ENCODE results near the gene MARVELD2. TPM values are rescaled to one million over a fixed set of nuclear protein-coding genes. Genes with fewer than 3 reads are reported as not detected.
"Not testable (repeated sequence)": the region's sequence is repeated elsewhere in the genome, so short reads cannot be mapped to it uniquely, and the experiment has no call there.

The MARVELD2 gene
- total RNA-seq, 1 donor from 2014 or later: 26.1 TPM

DNA sequence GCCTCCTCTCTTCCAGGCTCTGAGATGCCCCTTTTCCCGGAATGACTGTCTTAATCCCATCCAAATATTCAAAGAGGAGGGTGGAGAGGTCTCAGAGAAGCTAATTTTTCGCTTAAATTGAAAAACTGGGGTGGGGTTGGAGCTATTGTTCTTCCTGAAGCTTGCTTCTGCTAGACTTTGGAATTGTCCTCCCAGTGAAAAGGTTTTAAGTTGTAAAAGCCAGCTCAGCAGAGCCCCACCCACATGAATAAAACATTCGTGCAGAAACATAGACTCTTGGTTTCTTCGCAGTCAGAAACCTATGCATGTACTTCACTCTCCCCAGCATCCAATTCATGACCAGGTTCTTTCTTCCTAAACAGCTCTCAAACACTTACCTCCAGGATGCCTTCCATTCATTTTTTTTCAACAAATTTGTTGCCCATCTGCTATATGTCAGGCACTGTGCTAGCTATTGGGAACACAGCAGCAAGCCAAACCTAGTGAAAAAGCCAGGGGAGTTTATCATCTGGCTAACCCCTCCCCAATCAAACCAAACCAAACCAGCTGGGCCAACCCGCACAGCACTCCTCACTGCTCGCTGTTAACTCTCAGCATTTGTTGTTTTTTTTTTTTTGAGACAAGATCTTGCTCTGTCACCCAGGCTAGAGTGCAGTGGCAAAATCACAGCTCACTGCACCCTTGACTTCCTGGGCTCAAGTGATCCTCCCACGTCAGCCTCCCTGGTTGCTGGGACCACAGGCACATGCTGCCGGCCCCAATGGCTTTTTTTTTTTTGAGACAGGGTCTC is 39.7 kb downstream of the MARVELD2 start:
- Mint-ChIP-seq H3K4me3 (peak overlapping the region; percentile 35), H3K9me3 (no peaks in the 10 kb centered on the region), H3K36me3 (no peaks in the 10 kb centered on the region), H3K27ac (peak overlapping the region; percentile 55), H3K27me3 (no peaks in the 10 kb centered on the region), H3K4me1 (ENCODE audit: unreplicated experiment) (no peaks in the 10 kb centered on the region)
- DNase-seq (ENCODE audit: extremely low spot score, unreplicated experiment): no peak
- TF ChIP-seq, protein P1, sequence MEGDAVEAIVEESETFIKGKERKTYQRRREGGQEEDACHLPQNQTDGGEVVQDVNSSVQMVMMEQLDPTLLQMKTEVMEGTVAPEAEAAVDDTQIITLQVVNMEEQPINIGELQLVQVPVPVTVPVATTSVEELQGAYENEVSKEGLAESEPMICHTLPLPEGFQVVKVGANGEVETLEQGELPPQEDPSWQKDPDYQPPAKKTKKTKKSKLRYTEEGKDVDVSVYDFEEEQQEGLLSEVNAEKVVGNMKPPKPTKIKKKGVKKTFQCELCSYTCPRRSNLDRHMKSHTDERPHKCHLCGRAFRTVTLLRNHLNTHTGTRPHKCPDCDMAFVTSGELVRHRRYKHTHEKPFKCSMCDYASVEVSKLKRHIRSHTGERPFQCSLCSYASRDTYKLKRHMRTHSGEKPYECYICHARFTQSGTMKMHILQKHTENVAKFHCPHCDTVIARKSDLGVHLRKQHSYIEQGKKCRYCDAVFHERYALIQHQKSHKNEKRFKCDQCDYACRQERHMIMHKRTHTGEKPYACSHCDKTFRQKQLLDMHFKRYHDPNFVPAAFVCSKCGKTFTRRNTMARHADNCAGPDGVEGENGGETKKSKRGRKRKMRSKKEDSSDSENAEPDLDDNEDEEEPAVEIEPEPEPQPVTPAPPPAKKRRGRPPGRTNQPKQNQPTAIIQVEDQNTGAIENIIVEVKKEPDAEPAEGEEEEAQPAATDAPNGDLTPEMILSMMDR (conservative IDR thresholded peaks at IDR 0.05): no peak

DNA sequence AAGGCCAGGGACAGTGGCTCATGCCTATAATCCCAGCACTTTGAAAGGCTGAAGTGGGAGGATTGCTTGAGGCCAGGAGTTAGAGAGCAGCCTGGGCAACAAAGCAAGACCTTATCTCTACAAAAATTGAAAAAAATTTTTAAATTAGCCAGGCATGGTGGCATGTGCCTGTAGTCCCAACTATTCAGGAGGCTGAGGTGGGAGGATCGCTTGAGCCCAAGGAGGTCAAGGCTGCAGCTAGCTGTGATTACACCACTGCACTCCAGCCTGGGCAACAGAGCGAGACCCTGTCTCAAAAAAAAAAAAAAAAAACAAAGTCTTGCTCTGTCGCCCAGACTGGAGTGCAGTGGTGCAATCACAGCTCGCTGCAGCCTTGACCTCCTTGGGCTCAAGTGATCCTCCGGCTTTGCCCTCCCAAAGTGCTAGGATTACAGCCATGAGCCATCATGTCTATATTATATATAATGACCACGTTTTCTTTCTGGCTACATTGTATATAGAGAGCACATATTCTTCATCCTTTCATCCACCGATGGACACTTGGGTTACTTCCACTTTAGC is 40.6 kb downstream of the MARVELD2 start:
- not testable (repeated sequence) for H3K4me3 Mint-ChIP-seq; H3K27ac Mint-ChIP-seq; DNase-seq (ENCODE audit: extremely low spot score, unreplicated experiment); H3K4me1 Mint-ChIP-seq (ENCODE audit: unreplicated experiment); H3K9me3 Mint-ChIP-seq; H3K27me3 Mint-ChIP-seq; H3K36me3 Mint-ChIP-seq

DNA sequence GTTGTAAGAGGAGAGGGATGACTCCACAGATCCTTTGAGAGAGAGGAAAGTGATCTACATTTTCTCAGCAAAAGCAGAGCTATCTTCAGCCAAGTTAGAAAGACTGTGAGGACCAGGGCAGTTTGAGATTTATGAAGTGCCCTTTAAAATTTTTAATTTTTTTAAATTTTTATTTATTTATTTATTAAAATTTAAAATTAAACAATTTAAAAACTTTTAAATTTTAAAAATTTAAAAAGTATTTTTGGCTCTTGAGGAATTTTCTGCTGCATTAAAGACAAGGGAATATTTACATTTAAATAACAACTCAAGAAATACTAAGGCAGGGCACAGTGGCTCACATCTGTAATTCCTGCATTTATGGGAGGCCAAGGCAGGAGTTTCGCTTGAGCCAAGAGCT is 47.3 kb downstream of the MARVELD2 start:
- TF ChIP-seq, protein P1 (conservative IDR thresholded peaks at IDR 0.05): no peak
- H3K4me1 Mint-ChIP-seq (ENCODE audit: unreplicated experiment): no peaks in the 10 kb centered on the region
- DNase-seq (ENCODE audit: extremely low spot score, unreplicated experiment): no peak
- no peaks in the 10 kb centered on the region for H3K36me3 Mint-ChIP-seq
- no peaks in the 10 kb centered on the region for H3K9me3 Mint-ChIP-seq
- H3K27ac Mint-ChIP-seq: no peak overlapping the region
- no peak overlapping the region for H3K4me3 Mint-ChIP-seq
- no peaks in the 10 kb centered on the region for H3K27me3 Mint-ChIP-seq

DNA sequence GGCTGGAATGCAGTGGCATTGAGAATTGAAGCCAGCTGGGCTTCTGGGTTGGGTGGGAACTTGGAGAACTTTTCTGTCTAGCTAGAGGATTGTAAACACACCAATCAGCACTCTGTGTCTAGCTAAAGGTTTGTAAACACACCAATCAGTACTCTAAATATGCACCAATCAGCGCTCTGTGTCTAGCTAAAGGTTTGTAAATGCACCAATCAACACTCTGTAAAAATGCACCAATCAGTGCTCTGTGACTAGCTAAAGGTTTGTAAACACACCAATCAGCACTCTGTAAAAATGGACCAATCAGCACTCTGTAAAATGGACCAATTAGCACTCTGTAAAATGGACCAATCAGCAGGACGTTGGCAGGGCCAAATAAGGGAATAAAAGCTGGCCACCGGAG is 51.5 kb downstream of the MARVELD2 start:
- not testable (repeated sequence) for H3K27me3 Mint-ChIP-seq; H3K27ac Mint-ChIP-seq; H3K4me3 Mint-ChIP-seq; H3K36me3 Mint-ChIP-seq; H3K4me1 Mint-ChIP-seq (ENCODE audit: unreplicated experiment); DNase-seq (ENCODE audit: extremely low spot score, unreplicated experiment); H3K9me3 Mint-ChIP-seq

DNA sequence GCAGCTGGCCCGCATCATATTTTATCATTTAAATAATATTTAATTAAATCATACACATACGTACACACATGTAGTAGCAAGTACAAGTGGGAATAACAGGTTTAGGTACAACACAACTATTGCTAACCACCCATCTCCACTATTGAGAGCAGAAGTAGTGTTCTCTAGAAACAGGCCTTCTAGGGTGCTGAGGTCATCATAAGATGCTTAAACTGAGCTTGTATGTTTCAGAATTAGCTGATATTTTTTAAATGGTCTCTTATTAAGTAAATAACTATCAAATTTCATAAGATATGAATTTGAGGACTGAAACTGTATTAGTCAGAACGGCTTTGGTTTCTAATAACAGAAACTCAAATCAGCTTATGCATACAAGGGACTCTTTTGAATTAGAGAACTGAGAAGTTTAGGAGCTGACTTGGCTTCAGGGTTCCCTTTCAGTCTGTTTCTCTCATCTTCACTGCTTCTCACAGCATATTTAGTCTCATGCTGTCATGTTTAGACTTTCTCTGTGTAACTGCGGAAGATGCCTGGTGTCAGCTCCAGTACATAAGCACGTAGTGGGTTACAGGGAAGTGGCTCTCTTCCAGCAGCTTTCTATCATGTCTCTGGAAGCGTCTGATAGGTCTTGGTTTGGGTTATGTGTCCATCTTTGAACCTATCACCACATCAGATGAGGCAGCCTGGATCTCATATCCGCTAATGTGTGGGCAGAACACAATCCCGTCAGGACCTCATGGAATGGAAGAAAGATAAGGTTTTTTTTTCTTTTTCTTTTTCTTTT is 52.7 kb downstream of the MARVELD2 start:
- Mint-ChIP-seq H3K4me3 (no peak overlapping the region), H3K9me3 (no peaks in the 10 kb centered on the region), H3K27ac (no peak overlapping the region), H3K4me1 (ENCODE audit: unreplicated experiment) (no peaks in the 10 kb centered on the region), H3K27me3 (no peaks in the 10 kb centered on the region), H3K36me3 (no peaks in the 10 kb centered on the region)
- no peak for DNase-seq (ENCODE audit: extremely low spot score, unreplicated experiment)
- TF ChIP-seq, protein P1 (conservative IDR thresholded peaks at IDR 0.05): no peak

DNA sequence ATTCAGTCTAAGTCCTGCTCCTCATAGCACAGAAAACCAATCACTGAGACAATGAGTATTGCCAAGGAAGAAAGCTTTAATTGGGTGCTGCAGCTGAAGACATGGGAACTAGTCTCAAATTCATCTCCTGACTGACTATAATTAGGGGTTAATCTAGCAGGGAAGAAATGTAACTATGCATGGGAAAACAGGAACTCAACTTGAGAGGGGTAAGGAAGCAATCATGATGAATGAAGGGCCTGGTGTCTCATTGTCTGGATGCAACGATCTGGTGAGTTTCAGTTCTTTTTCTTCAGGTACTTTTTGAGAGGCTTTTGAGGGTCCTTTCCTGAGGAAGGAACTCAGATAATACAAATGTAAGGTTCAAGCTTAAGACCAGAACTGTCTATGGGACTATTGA is 53.7 kb downstream of the MARVELD2 start:
- no peaks in the 10 kb centered on the region for H3K4me1 Mint-ChIP-seq (ENCODE audit: unreplicated experiment)
- H3K27ac Mint-ChIP-seq: no peak overlapping the region
- TF ChIP-seq, protein P1 (conservative IDR thresholded peaks at IDR 0.05): no peak
- no peaks in the 10 kb centered on the region for H3K27me3 Mint-ChIP-seq
- H3K36me3 Mint-ChIP-seq: no peaks in the 10 kb centered on the region
- no peak overlapping the region for H3K4me3 Mint-ChIP-seq
- H3K9me3 Mint-ChIP-seq: no peaks in the 10 kb centered on the region
- no peak for DNase-seq (ENCODE audit: extremely low spot score, unreplicated experiment)

DNA sequence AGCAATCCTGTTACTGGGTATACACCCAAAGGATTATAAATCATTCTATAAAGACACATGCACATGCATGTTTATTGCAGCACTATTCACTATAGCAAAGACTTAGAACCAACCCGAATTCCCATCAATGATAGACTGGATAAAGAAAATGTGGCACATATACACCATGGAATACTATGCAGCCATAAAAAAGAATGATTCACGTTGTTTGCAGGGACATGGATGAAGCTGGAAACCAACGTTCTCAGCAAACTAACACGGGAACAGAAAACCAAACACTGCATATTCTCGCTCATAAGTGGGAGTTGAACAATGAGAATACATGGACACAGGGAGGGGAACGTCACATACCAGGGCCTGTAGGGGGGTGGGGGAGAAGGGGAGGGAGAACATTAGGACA is 56.6 kb downstream of the MARVELD2 start:
- not testable (repeated sequence) for H3K9me3 Mint-ChIP-seq; H3K27me3 Mint-ChIP-seq; H3K36me3 Mint-ChIP-seq; DNase-seq (ENCODE audit: extremely low spot score, unreplicated experiment); H3K27ac Mint-ChIP-seq; H3K4me1 Mint-ChIP-seq (ENCODE audit: unreplicated experiment); H3K4me3 Mint-ChIP-seq

DNA sequence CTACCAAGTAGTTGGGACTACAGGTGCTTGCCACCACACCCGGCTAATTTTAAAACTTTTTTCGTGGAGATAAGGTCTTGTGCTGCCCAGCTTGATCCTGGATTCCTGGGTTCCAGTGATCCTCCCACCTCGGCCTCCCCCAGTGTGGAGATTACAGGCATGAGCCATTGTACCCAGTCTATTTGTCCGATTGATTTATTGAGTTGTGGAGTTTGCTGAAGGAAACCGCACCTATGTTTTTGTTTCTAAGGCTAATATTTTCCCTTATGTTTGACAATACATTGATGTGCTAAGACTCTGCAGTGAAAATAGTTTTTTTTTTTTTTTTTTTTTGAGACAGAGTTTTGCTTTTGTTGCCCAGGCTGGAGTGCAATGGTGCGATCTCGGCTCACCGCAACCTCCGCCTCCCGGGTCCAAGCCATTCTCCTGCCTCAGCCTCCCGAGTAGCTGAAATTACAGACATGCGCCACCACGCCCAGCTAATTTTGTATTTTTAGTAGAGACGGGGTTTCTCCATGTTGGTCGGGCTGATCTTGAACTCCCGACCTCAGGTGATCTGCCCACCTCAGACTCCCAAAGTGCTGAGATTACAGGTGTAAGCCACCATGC is 57.7 kb downstream of the MARVELD2 start:
- not testable (repeated sequence) for DNase-seq (ENCODE audit: extremely low spot score, unreplicated experiment); H3K27me3 Mint-ChIP-seq; H3K9me3 Mint-ChIP-seq; H3K36me3 Mint-ChIP-seq; H3K4me3 Mint-ChIP-seq; H3K27ac Mint-ChIP-seq; H3K4me1 Mint-ChIP-seq (ENCODE audit: unreplicated experiment)

Measured in type B pancreatic cell (in vitro differentiated cells).